T-cell (primary cell): ENCODE data around the gene G6PC1. TPM values are rescaled to one million over a fixed set of nuclear protein-coding genes. Genes with fewer than 3 reads are reported as not detected.
A peak's percentile ranks its signal among the peaks of the same experiment; 100 is the strongest.

ENCODE experiments used
- ATAC-seq, 4 experiments: fragments of 200-7000 bp in 3 of 4; fragments of 150-1000 bp in 1 of 4; cut with Tn5 transposase; replicated peaks in 1 of 4; 1 replicate in 3 of 4; 2 replicates in 1 of 4; pipeline ENCODE4 v1.10.0; 2021; ENCODE audit warnings: moderate library complexity in 3 of 4, mild to moderate bottlenecking in 2 of 4, moderate number of reproducible peaks in 1 of 4
- CTCF ChIA-PET, 2 donors: fragments of 300-600 bp; sonication (Branson Sonifier 250); formaldehyde crosslinking; loops; one replicate each; lab custom pipeline; 2022; ENCODE audit warnings: antibody characterized with exemption in 2 of 2; lab: Charles Lee
- POLR2A ChIA-PET, 2 donors: fragments of 300-600 bp; sonication (Branson Sonifier 250); formaldehyde crosslinking; loops; one replicate each; lab custom pipeline; 2022; ENCODE audit warnings: antibody characterized with exemption in 2 of 2; lab: Charles Lee
- DNase-seq, 35 experiments: peaks; one replicate each; pipeline versions ENCODE4 v3.0.0 to v3.0.0-alpha.2; 2013 to 2023
- H3K27ac ChIP-seq: one replicate; pipeline ENCODE4 v1.5.1; 2013; ENCODE audit warnings: low read length
- H3K27me3 ChIP-seq, 2 experiments: replicated peaks in 1 of 2; 1 replicate in 1 of 2; 2 replicates in 1 of 2; pipeline versions ENCODE4 v1.6.1 to v1.7.0; 2013; ENCODE audit warnings: low read length in 1 of 2, mixed read lengths in 1 of 2; ENCODE audit not compliant: control insufficient read depth in 2 of 2, insufficient read depth in 2 of 2; ENCODE audit errors: extremely low read depth in 1 of 2
- H3K36me3 ChIP-seq, 2 donors: 1 replicate in 1 of 2; 2 replicates in 1 of 2; pipeline versions ENCODE4 v1.6.1 to v1.7.0; 2013; ENCODE audit warnings: low read length in 1 of 2; ENCODE audit not compliant: control insufficient read depth in 2 of 2, insufficient read depth in 1 of 2; ENCODE audit errors: extremely low read depth in 1 of 2
- H3K4me1 ChIP-seq, 2 experiments: 1 replicate in 1 of 2; 2 replicates in 1 of 2; pipeline versions ENCODE4 v1.6.1 to v1.7.0; 2013; ENCODE audit warnings: low read length in 2 of 2, mixed read lengths in 1 of 2; ENCODE audit not compliant: insufficient read depth in 2 of 2, control insufficient read depth in 1 of 2; ENCODE audit errors: extremely low read depth in 1 of 2
- H3K4me3 ChIP-seq, 2 donors: 1 replicate in 1 of 2; 2 replicates in 1 of 2; pipeline versions ENCODE4 v1.5.1 to v1.7.0; 2013; ENCODE audit warnings: mild to moderate bottlenecking in 2 of 2, low read length in 1 of 2, moderate library complexity in 1 of 2; ENCODE audit not compliant: control insufficient read depth in 1 of 2; ENCODE audit errors: extremely low read depth in 1 of 2
- H3K9me3 ChIP-seq: 2 replicates; pipeline ENCODE4 v1.7.0; 2013
- H3K27ac Mint-ChIP-seq, 2 donors: one replicate each; pipeline ENCODE4 v1.8.0; 2020 to 2021; ENCODE audit warnings: mild to moderate bottlenecking in 2 of 2, mixed read lengths in 2 of 2
- H3K27me3 Mint-ChIP-seq, 2 donors: one replicate each; pipeline ENCODE4 v1.8.0; 2021 to 2022; ENCODE audit warnings: mixed read lengths in 2 of 2
- H3K36me3 Mint-ChIP-seq: one replicate; pipeline ENCODE4 v1.8.0; 2021; ENCODE audit warnings: mixed read lengths
- H3K4me1 Mint-ChIP-seq, 3 donors: one replicate each; pipeline ENCODE4 v1.8.0; 2020 to 2022; ENCODE audit warnings: mixed read lengths in 3 of 3, mild to moderate bottlenecking in 1 of 3
- H3K4me3 Mint-ChIP-seq, 3 donors: one replicate each; pipeline ENCODE4 v1.8.0; 2020 to 2022; ENCODE audit warnings: mild to moderate bottlenecking in 3 of 3, mixed read lengths in 3 of 3, moderate library complexity in 3 of 3
- H3K9me3 Mint-ChIP-seq, 3 donors: one replicate each; pipeline ENCODE4 v1.8.0; 2020 to 2022; ENCODE audit warnings: mixed read lengths in 3 of 3
- WGBS: methylation state at CpG from one replicate; pipeline ENCODE4 v1.1.5; 2013; ENCODE audit warnings: missing lambda C conversion rate; ENCODE audit not compliant: insufficient coverage; 5-methylcytosine and 5-hydroxymethylcytosine counted together
- total RNA-seq, 35 experiments: library from RNA in 6 of 35; stranded (reverse) in 6 of 35; fragments of 120-200 nt in 1 of 35; gene quantifications; one replicate each; pipeline versions ENCODE4 v1.2.1 to v1.2.4 and lab custom pipeline; 2013 to 2026

Gene G6PC1
- total RNA-seq, 5 donors from 2014 or later (not counting 1 experiment from before 2014, with no cell fraction given) = 0.19 to 0.30 (median 0.20) TPM; not detected in 2

DNA sequence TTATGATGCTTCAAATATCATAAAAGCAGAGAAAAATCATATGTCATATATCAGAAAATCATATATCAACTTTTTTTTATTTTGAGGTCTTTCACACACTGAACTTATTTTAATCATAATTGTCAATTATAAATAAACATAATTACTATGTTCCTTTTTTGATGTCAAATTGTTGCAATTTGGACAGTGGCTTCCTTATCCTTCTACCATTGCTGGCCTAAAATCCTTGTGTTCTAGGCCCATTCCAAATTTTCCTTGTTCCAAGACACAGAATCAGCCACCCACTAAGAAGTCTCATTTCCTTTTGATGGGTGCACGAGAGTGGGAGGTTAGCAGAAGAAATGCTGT, 28.9 kb downstream of the G6PC1 start:
- CTCF ChIA-PET = interaction anchor here in 1 of 2 donors (1.2 kb wide), 1 partner anchor 351 kb away, joined by 3 read pairs; no protein-coding TSS in a partner anchor
- Mint-ChIP-seq H3K27me3 (no peaks in the 10 kb centered on the region), H3K36me3 (no peaks in the 10 kb centered on the region), H3K27ac (no peak overlapping the region), H3K4me1 (peaks cover 0 to 2% (median 0%) of the 10 kb centered on the region in 3 donors), H3K4me3 (no peak overlapping the region), H3K9me3 (no peaks in the 10 kb centered on the region)
- H3K27me3 ChIP-seq = peaks cover 0 to 12% of the 10 kb centered on the region in 2 experiments
- H3K4me3 ChIP-seq = no peak overlapping the region
- H3K36me3 ChIP-seq = no peaks in the 10 kb centered on the region
- ATAC-seq (no peak), DNase-seq (no peak)
- H3K4me1 ChIP-seq = no peaks in the 10 kb centered on the region
- H3K9me3 ChIP-seq = no peaks in the 10 kb centered on the region
- no peak overlapping the region for H3K27ac ChIP-seq
- POLR2A ChIA-PET = no interaction called here
- WGBS = no CpG with 5 or more reads among the region's 1 CpG

DNA sequence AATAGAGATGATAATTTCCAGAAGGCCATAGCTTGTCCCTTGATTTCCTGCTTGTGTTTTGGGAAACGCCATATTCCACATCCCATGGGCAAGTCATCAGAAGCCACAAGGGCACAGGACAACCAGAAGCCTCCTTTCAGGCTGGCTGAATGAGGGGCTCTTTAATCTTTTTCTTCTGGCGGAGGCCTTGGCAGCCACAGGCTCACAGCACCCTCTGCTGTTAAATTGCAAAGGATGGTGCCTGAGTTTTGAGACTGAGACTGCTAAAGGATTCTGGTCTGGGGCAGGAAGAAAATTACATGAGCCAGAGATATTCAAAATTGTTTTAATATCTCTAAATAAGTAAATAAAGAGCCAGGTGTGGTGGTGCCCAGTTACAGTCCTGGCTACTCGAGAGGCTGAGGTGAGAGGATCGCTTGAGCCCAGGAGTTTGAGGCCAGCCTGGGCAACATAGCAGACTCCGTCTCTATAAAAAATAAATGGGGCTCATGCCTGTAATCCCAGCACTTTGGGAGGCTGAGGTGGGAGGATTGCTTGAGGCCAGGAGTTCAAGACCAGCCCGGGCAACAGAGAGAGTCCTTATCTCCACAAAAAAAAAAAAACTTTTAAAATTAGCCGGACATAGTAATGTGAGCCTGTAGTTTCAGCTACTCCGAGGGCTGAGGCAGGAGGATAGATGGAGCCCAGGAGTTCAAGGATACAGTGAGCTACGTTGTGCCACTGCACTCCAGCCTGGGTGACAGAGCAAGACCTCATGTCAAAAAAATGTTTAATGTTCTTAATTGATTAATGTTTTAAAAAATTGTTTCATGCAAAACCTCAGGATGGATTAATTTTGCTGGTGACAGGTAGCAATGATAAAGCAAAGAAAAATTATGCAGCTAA, 37.4 kb downstream of the G6PC1 start:
- WGBS = 71% methylated on average over 3 of the region's 9 CpGs
- Mint-ChIP-seq H3K4me3 (no peak overlapping the region), H3K9me3 (no peaks in the 10 kb centered on the region), H3K27me3 (peaks cover 0 to 7% of the 10 kb centered on the region in 2 donors), H3K27ac (no peak overlapping the region), H3K36me3 (no peaks in the 10 kb centered on the region), H3K4me1 (no peaks in the 10 kb centered on the region)
- H3K4me3 ChIP-seq = no peak overlapping the region
- H3K27me3 ChIP-seq = peaks cover 0 to 15% of the 10 kb centered on the region in 2 experiments
- DNase-seq = peak in 16 of 35 experiments; percentile 2 to 38 (median 10)
- POLR2A ChIA-PET = no interaction called here
- CTCF ChIA-PET = interaction anchor here in 1 of 2 donors (0.7 kb wide), 1 partner anchor 127 kb away, joined by 3 read pairs; no protein-coding TSS in a partner anchor
- H3K36me3 ChIP-seq = no peaks in the 10 kb centered on the region
- ATAC-seq = peak in 1 of 4 experiments; percentile 36
- H3K4me1 ChIP-seq = no peaks in the 10 kb centered on the region
- H3K9me3 ChIP-seq = no peaks in the 10 kb centered on the region
- no peak overlapping the region for H3K27ac ChIP-seq

DNA sequence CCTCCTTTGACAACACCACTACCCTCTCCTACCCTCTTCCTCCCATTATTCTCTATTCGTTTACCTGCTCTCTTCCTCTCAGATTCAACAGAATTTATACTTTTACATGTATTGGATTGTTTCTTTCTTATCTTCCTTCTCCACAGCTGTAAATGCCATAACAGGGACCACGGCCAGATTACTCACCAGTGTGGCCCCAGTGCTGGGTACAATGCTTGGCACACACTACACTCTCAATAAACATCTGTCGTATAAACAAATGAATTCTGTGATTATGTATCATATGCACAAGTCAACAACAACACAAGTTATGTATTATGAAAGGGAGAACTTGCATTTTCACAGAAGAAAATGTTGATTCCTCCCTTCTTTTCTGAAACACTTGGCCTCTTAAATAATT, 43.6 kb downstream of the G6PC1 start:
- peaks cover 0 to 7% of the 10 kb centered on the region in 2 donors for H3K27me3 Mint-ChIP-seq
- DNase-seq (no peak), ATAC-seq (no peak)
- no peaks in the 10 kb centered on the region for H3K4me1 Mint-ChIP-seq
- WGBS = no CpG with 5 or more reads among the region's 3 CpGs
- ChIA-PET POLR2A (no interaction called here), CTCF (no interaction called here)
- no peak overlapping the region for H3K4me3 ChIP-seq
- no peaks in the 10 kb centered on the region for H3K9me3 Mint-ChIP-seq
- H3K27ac Mint-ChIP-seq = no peak overlapping the region
- H3K9me3 ChIP-seq = no peaks in the 10 kb centered on the region
- H3K27me3 ChIP-seq = peaks cover 0 to 4% of the 10 kb centered on the region in 2 experiments
- no peak overlapping the region for H3K4me3 Mint-ChIP-seq
- peaks cover 0 to 6% of the 10 kb centered on the region in 2 donors for H3K36me3 ChIP-seq
- no peaks in the 10 kb centered on the region for H3K4me1 ChIP-seq
- H3K36me3 Mint-ChIP-seq = peaks cover 8% of the 10 kb centered on the region
- H3K27ac ChIP-seq = no peak overlapping the region

DNA sequence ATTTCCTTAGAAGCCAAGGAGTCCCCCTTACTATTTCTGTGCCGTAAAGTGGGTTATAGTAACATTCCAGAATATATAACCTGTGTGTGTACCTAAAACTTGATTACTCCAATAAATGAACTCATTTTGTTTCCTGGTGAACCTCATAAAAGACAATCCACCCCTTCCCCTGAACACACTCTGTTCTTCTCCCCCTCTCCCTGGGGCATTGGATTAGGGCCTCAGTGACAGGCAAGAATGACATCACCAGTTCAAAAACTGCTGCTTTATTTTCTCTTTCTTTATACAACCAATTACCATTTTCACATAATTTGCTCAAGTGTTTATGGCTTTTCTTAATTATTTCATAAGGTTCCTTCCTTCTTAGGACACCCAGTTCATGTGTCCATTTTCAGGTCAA, 46.2 kb downstream of the G6PC1 start:
- POLR2A ChIA-PET = no interaction called here
- Histone ChIP-seq H3K36me3 (peaks cover 0 to 21% of the 10 kb centered on the region in 2 donors), H3K9me3 (no peaks in the 10 kb centered on the region), H3K27ac (no peak overlapping the region), H3K4me1 (no peaks in the 10 kb centered on the region), H3K4me3 (no peak overlapping the region), H3K27me3 (no peaks in the 10 kb centered on the region)
- H3K9me3 Mint-ChIP-seq = no peaks in the 10 kb centered on the region
- no peak for ATAC-seq
- no peak overlapping the region for H3K4me3 Mint-ChIP-seq
- H3K36me3 Mint-ChIP-seq = peaks cover 27% of the 10 kb centered on the region
- H3K4me1 Mint-ChIP-seq = no peaks in the 10 kb centered on the region
- DNase-seq = no peak
- no peaks in the 10 kb centered on the region for H3K27me3 Mint-ChIP-seq
- CTCF ChIA-PET = no interaction called here
- no peak overlapping the region for H3K27ac Mint-ChIP-seq
- no CpG with 5 or more reads among the region's 1 CpG for WGBS

DNA sequence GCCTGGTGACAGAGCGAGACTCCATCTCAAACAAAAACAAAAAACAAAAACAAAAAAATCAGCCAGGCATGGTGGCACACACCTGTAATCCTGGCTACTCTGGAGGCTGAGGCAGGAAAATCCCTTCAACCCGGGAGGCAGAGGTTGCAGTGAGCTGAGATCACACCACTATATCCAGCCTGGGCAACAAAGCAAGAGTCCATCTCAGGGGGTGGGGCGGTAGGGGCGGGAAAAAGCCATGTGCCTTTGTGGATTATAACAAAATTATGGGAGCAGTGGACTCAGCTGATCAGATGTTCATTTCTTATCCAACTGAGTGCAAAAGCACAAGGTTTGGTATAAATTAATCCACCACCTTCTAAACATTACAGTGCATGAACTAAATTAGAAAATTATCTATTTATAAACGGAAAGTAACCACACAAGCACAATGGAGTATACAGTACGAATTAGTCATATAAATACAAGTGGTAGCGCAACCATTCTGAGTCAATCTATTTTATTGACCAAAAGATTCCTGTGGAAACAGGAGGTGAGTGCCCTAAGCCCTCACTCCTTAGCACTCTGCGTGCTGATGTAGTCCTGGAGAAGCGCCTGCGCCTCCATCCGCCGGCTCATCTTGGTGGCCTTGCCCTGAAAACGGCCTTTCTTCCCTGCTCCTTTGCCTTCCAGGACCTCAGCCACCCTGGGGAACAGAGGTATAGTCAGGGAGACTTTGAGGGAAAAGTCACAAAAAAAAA, 49.6 kb downstream of the G6PC1 start:
- Histone ChIP-seq H3K9me3 (no peaks in the 10 kb centered on the region), H3K4me1 (no peaks in the 10 kb centered on the region), H3K27me3 (no peaks in the 10 kb centered on the region), H3K36me3 (peaks cover 9 to 48% of the 10 kb centered on the region in 2 donors), H3K4me3 (no peak overlapping the region), H3K27ac (no peak overlapping the region)
- H3K9me3 Mint-ChIP-seq = no peaks in the 10 kb centered on the region
- H3K27me3 Mint-ChIP-seq = no peaks in the 10 kb centered on the region
- POLR2A ChIA-PET = no interaction called here
- no peaks in the 10 kb centered on the region for H3K4me1 Mint-ChIP-seq
- CTCF ChIA-PET = no interaction called here
- peaks cover 47% of the 10 kb centered on the region for H3K36me3 Mint-ChIP-seq
- DNase-seq (no peak), ATAC-seq (no peak)
- H3K27ac Mint-ChIP-seq = no peak overlapping the region
- no peak overlapping the region for H3K4me3 Mint-ChIP-seq
- WGBS = 100% methylated on average over 2 of the region's 13 CpGs
